ENCODE measurements around the gene WIPF3.
"Not testable (repeated sequence)": the region's sequence is repeated elsewhere in the genome, so short reads cannot be mapped to it uniquely, and the experiment has no call there.

Gene WIPF3

GRCh38 chr7:29883462-29884398, 77.4 kb downstream of the WIPF3 start:
- no peak for DNase-seq

- no peak for DNase-seq
Observed at GRCh38 chr7:29884399-29885272, 78.3 kb downstream of the WIPF3 start.

DNA sequence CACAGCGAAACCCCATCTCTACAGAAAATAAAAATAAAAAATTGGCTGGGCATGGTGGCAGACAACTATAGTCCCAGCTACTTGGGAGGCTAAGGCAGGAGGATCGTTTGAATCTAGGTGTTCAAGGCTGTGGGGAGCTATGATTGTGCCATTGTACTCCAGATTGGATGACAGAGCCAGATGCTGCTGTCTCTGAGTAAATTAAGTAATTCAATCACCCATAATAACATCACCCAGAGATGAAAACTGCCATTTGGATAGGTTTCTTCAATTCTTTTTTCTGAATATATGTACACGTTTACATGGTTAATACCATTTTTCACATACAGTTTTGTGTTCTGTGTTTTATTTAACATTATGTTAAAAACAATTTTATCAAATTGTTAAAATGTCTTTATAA, 79.3 kb downstream of the WIPF3 start:
- no peak for DNase-seq

- DNase-seq = no peak
Observed at GRCh38 chr7:29886827-29887226, 80.5 kb downstream of the WIPF3 start.

- no peak for DNase-seq
Observed at GRCh38 chr7:29888006-29888405, 81.7 kb downstream of the WIPF3 start.

DNA sequence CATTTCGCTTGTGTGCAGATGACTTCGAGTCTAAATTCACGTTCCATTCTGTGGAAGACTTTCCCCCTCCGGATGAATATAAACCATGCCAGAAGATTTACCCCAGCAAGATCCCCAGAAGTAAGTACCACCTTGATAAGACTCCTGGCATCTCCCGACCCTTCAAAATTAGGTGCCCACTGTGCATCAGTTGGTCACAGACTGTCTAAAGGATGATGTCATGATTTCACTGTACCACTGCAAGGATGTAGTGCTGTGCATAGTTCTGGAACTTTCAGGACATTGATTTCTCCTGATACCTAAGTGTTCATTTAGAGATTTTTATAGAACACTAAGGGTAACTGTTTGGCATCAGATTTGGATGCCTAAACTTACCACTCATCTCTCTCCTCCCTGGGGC, 83.0 kb downstream of the WIPF3 start:
- DNase-seq = no peak

DNA sequence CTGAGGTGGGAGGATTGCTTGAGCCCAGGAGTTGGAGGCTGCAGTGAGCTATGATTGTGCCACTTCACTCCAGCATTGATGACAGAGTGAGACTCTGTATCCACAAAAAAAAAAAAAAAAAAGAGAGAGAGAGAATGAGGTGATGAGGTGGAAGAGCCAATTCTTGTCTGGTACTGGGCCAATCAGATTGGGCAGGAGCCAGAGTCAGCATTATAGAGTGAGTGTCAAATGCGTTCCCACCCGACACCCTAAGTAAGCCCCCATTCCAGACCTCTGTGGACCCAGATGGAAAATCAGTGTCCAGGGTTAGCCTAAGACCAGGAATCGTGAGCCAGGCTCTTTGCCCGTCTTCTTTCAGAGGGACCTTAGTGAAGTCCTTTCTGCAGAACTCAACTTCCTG, 83.9 kb downstream of the WIPF3 start:
- no peak for DNase-seq

DNA sequence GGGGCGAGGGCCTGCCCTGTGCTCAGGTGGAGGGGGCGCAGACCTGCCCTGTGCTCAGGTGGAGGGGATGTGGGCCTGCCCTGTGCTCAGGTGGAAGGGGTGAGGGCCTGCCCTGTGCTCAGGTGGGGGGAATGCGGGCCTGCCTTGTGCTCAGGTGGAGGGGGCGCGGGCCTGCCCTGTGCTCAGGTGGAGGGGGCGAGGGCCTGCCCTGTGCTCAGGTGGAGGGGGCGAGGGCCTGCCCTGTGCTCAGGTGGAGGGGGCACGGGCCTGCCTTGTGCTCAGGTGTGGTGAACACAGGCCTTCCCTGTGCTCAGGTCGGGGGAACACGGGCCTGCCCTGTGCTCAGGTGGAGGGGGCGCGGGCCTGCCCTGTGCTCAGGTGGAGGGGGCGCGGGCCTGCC, 84.5 kb downstream of the WIPF3 start:
- not testable (repeated sequence) for DNase-seq

- DNase-seq = no peak
Observed at GRCh38 chr7:29891766-29892165, 85.5 kb downstream of the WIPF3 start.

DNA sequence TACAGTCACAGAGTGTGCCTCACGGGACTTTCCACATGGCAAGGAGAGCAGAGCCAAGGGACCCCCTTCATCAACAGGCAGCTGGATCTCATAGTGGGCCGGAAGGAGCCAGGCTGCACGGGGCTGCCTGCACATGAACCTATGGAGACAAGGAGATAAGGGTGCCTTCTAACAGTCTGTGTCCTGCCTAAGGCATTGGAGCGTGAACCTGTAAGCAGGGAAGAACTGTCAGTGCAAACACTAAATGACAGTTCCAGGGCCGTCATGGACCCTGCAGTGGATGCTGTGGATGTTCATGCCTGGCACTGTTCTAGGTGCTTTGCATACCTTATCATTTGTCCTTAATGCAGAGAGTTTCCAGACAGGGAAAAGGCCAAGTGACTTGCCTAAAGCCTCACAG, 85.9 kb downstream of the WIPF3 start:
- DNase-seq = no peak

DNA sequence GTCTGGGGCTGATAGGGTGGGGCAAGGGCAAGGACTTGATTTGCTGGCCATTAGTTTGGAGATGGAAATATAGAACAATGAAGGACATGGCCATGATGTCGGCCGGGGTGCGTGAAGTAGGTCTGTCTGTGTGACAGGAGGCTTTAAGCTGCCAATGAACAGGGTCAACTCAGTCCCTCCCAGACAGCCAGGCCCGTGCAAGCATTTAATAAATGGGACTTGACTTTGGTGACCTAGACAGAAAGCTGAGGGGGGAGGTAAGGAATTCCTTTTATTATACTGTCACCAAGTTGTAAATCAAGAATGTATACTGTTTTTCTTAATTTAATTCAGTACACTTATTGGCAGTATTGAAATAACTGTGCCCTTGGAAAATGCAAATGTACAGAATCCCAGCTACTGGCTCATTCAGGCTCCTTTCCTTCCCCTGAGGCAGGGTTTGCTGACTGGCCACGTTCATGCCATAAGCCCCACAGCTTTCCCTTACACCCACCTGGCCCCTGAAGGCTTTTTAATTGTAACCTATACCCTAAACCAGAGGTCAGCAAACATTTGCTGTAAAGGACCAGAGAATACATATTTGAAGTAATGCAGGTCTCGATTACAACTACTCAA, 87.2 kb downstream of the WIPF3 start:
- DNase-seq = no peak

GRCh38 chr7:29894256-29894655, 87.9 kb downstream of the WIPF3 start:
- DNase-seq = no peak

DNA sequence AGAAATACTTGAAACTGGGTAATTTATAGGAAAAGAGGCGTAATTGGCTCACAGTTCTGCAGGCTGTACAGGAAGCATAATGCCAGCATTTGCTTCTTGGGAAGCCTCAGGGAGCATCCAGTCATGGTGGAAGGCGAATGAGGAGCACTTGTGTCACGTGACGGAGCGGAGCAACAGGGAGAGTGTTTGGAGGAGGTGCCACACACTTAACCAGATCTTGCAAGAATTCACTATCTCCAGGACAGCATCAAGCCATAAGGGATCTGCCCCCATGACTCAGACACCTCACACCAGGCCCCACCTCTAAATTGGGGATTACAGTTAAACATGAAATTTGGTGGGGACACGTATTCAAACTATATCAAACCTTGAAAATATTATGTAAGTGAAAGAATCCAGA, 89.3 kb downstream of the WIPF3 start:
- DNase-seq = no peak

GRCh38 chr7:29896685-29897411, 90.5 kb downstream of the WIPF3 start:
- peak; percentile 58 for DNase-seq

DNA sequence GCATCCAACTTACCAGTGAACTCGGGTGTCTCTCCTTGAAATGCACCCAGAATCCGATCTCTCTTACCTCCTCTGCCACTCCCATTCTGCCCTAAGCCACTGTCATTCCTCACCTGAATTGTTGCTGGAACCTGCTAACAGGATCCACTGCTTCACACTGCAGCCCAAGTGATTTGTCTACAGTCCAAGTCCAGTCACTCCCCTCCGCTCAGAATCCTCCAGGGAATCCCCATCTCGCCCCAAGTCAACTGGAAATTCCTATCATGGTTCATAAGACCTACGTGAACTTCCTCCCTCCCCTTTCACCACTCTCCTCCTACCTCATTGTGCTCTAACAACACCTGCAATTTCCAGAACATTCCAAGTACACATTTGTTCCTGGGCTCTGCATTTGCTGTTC, 92.0 kb downstream of the WIPF3 start:
- no peak for DNase-seq

DNA sequence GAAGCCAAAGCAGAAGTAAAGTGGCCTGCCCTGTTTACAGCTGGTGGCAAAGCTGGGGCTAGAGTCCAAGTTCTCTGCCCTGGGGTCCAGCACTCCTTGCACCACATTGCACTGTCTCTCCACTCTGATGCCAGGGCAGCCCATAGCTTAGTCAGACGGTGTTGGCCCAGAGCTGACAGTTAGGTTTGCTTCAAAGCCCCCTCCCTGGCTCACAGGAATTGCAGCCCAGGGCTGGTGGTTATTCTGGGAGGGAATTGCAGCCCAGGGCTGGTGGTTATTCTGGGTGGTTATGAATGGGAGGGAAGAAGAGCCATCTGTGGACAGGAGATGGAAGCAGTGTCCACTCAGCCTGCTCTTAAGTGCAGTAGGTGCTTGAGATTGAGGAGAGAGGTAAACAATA, 94.4 kb downstream of the WIPF3 start:
- DNase-seq = no peak

DNA sequence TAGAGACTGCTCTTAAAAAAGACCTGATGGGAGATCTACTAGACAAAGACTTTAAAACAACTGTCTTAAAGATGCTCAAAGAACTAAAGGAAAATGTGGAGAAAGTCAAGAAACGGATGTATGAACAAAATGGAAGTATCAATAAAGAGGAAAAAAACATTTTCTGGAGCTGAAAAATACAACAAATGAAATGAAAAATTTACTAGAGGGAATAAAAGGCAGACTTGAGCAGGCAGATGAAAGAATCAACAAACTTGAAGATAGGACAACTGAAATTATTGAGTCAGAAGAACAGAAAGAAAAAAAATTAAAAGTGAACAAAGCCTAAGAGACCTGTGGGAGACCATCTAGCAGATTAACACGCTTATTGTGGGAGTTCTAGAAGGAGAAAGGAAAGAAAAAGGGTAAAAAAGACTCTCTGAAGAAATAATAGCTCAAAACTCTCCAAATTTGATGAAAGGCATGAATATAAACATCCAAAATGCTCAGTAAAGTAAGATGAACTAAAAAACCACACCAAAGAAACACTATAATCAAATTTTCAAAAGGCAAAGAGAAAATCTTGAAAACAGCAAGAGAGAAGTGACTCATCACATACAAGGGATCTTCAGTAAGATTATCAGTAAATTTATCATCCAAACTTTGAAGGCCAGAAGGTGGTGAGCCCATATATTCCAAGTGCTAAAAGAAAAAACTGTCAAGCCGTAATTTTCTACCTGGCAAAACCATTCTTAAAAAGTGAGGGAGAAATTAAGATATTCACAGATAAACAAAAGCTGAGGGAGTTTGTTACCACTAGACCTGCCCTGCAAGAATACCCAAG, 100.1 kb downstream of the WIPF3 start:
- no peak for DNase-seq

DNA sequence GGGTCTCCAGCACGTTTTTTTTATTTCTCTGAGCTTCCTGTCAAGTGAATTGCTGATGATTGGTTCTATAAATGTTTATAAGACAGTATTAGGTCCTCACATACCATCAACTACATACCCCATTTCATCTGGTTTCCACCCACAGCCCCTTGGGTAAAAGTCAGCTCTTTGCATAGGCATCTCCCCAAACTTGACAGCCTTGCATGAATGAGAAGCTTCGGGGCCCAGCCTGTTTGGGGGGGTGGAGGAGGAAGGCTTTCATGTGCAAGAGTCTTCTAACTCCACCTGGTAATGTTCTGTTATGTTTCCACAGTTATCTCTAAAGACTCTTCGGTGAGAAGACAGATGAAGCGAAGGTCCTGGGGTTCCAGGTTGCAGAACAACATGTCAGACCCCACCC, 107.9 kb downstream of the WIPF3 start:
- DNase-seq = no peak

- DNase-seq = no peak
Observed at GRCh38 chr7:29915481-29916215, 109.3 kb downstream of the WIPF3 start.

DNA sequence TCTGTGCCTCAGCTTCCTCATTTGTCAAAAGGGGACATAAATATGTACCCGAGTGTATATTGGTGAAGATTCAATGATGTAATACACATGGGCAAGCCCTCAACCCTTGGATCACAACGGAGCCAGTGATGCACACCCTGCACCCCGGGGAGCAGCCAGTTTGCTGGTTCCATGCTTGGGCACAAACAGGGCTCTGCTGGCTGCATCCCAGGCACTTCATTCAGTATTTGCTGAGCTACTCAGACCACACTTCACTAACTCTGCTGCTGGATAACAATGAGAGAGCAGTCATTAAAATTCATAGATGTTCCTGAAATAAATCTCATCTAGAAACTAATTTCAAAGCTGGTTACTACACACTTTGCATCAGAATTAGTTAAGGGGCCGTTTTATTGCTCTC, 111.3 kb downstream of the WIPF3 start:
- no peak for DNase-seq

- no peak for DNase-seq
Observed at GRCh38 chr7:29918850-29919249, 112.5 kb downstream of the WIPF3 start.

Data from HCEC 1CT (cell line).